Vagina (tissue), 2 donors: ENCODE results near the gene C6orf132. TPM values are rescaled to one million over a fixed set of nuclear protein-coding genes. Genes with fewer than 3 reads are reported as not detected.

ENCODE experiments used
- DNase-seq, 2 donors: peaks; one replicate each; pipeline ENCODE4 v3.0.0-alpha.2; 2017; ENCODE audit errors: extremely low spot score in 2 of 2
- H3K27ac ChIP-seq: fragments of 200-600 bp; sonication (generic); one replicate; pipeline ENCODE4 v1.5.1; 2019
- H3K27me3 ChIP-seq: fragments of 200-600 bp; sonication (generic); one replicate; pipeline ENCODE4 v1.5.1; 2019
- H3K36me3 ChIP-seq, 2 donors: fragments of 200-600 bp; sonication (generic); one replicate each; pipeline ENCODE4 v1.5.1; 2017 to 2019
- H3K4me1 ChIP-seq: fragments of 200-600 bp; sonication (generic); one replicate; pipeline ENCODE4 v1.5.1; 2019
- H3K4me3 ChIP-seq, 2 donors: fragments of 200-600 bp; sonication (generic); 1 replicate in 1 of 2; 2 replicates in 1 of 2; pipeline ENCODE4 v1.5.1; 2016 to 2019
- H3K9me3 ChIP-seq: fragments of 200-600 bp; sonication (generic); one replicate; pipeline ENCODE4 v1.5.1; 2019
- POLR2A ChIP-seq, 2 donors: fragments of 450-650 bp; IDR thresholded peaks; one replicate each; pipeline ENCODE4 v1.6.1; 2017; ENCODE audit warnings: antibody characterized with exemption in 2 of 2, mild to moderate bottlenecking in 2 of 2, moderate library complexity in 2 of 2
- POLR2AphosphoS5 ChIP-seq, 2 donors: sonication (generic); formaldehyde crosslinking; IDR thresholded peaks; one replicate each; pipeline ENCODE4 v1.9.0; 2017; ENCODE audit warnings: antibody characterized with exemption in 2 of 2, mild to moderate bottlenecking in 2 of 2, low read depth in 1 of 2; ENCODE audit not compliant: insufficient read depth in 1 of 2
- intact Hi-C: fragments of 100-400 bp; cut with DNase I; formaldehyde crosslinking; loops from one replicate; pipeline ENCODE4 v1.15.1; 2023
- total RNA-seq: library from RNA; depleted of rRNA; stranded (reverse); fragments of >200 nt; gene quantifications from one replicate; pipeline ENCODE4 v1.2.3, GENCODE V29; 2016
- TF ChIP-seq, protein P1 (sequence below), 3 experiments: fragments of 450-650 bp in 2 of 3; fragments of 200-600 bp in 1 of 3; sonication (generic) in 1 of 3; IDR thresholded peaks; one replicate each; pipeline ENCODE4 v1.5.1; 2017 to 2019; ENCODE audit warnings: antibody characterized with exemption in 3 of 3, mild to moderate bottlenecking in 2 of 3, moderate library complexity in 2 of 3

C6orf132 gene
- total RNA-seq, 1 donor from 2014 or later: 78.6 TPM

GRCh38 chr6:42138630-42139619 is 3.5 kb downstream of the C6orf132 start:
- no peak overlapping the region for H3K27ac ChIP-seq
- H3K4me1 ChIP-seq: peaks cover 41% of the 10 kb centered on the region
- intact Hi-C loops: no loop called here
- DNase-seq: no peak
- TF ChIP-seq POLR2AphosphoS5 (IDR thresholded peaks at IDR 0.05; ENCODE audit: insufficient read depth in 1 of 2, low read depth in 1 of 2) (no peak), POLR2A (IDR thresholded peaks at IDR 0.05) (no peak)
- TF ChIP-seq, protein P1, sequence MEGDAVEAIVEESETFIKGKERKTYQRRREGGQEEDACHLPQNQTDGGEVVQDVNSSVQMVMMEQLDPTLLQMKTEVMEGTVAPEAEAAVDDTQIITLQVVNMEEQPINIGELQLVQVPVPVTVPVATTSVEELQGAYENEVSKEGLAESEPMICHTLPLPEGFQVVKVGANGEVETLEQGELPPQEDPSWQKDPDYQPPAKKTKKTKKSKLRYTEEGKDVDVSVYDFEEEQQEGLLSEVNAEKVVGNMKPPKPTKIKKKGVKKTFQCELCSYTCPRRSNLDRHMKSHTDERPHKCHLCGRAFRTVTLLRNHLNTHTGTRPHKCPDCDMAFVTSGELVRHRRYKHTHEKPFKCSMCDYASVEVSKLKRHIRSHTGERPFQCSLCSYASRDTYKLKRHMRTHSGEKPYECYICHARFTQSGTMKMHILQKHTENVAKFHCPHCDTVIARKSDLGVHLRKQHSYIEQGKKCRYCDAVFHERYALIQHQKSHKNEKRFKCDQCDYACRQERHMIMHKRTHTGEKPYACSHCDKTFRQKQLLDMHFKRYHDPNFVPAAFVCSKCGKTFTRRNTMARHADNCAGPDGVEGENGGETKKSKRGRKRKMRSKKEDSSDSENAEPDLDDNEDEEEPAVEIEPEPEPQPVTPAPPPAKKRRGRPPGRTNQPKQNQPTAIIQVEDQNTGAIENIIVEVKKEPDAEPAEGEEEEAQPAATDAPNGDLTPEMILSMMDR (IDR thresholded peaks at IDR 0.05): no peak
- H3K36me3 ChIP-seq: no peaks in the 10 kb centered on the region
- no peaks in the 10 kb centered on the region for H3K27me3 ChIP-seq
- no peaks in the 10 kb centered on the region for H3K9me3 ChIP-seq
- H3K4me3 ChIP-seq: peak overlapping the region in 1 of 2 donors; percentile 54

DNA sequence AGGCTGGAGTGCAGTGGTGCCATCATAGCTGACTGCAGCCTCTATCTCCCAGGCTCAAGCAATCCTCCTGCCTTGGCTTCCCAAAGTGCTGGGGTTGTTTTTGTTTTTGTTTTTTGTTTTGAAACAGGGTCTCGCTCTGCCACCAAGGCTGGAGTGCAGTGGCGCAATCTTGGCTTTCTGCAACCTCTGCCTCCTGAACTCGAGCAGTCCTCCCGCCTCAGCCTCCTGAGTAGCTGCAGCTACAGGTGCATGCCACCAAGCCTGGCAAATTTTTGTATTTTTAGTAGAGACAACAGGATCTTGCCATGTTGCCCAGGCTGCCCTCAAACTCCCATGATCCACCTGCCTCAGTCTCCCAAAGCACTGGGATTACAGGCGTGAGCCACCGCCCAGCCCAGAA is 4.2 kb downstream of the C6orf132 start:
- no peak overlapping the region for H3K4me3 ChIP-seq
- H3K36me3 ChIP-seq: no peaks in the 10 kb centered on the region
- no peaks in the 10 kb centered on the region for H3K9me3 ChIP-seq
- peaks cover 41% of the 10 kb centered on the region for H3K4me1 ChIP-seq
- no peak for DNase-seq
- no peak overlapping the region for H3K27ac ChIP-seq
- no peaks in the 10 kb centered on the region for H3K27me3 ChIP-seq
- TF ChIP-seq, protein P1 (IDR thresholded peaks at IDR 0.05): no peak
- no peak for TF ChIP-seq POLR2AphosphoS5 (IDR thresholded peaks at IDR 0.05; ENCODE audit: insufficient read depth in 1 of 2, low read depth in 1 of 2)
- no peak for TF ChIP-seq POLR2A (IDR thresholded peaks at IDR 0.05)
- intact Hi-C loops: no loop called here

DNA sequence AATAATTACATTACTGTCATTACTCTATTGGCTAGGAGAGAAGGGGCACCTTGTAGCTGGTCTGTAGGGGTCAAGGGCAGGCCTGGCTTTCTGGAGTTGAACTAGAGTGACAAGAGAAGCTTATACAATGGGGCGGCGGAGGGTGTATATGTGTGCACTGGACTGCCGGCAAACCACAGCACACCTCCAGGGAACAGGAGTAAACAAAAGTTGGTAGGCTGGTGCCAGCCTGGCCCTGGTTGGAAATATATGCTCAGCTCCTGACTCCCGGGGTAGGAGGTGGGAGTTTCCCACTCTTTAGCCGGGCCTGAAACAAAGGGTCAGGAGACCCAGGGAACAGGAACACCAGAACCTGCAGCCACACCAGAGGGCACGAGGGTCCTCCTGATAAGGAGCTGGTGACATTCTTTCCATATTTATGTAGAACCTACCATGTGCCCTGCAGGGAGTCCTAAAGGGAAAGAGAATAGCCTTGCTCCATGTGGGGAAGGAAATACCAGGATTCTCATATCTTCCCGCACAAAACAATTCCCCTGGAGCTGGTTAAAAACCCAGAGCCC is 5.1 kb downstream of the C6orf132 start:
- intact Hi-C loops: no loop called here
- DNase-seq: no peak
- no peaks in the 10 kb centered on the region for H3K9me3 ChIP-seq
- no peak overlapping the region for H3K4me3 ChIP-seq
- H3K36me3 ChIP-seq: no peaks in the 10 kb centered on the region
- TF ChIP-seq POLR2AphosphoS5 (IDR thresholded peaks at IDR 0.05; ENCODE audit: insufficient read depth in 1 of 2, low read depth in 1 of 2): no peak
- TF ChIP-seq, protein P1 (IDR thresholded peaks at IDR 0.05): no peak
- TF ChIP-seq POLR2A (IDR thresholded peaks at IDR 0.05): no peak
- peaks cover 35% of the 10 kb centered on the region for H3K4me1 ChIP-seq
- no peaks in the 10 kb centered on the region for H3K27me3 ChIP-seq
- no peak overlapping the region for H3K27ac ChIP-seq

DNA sequence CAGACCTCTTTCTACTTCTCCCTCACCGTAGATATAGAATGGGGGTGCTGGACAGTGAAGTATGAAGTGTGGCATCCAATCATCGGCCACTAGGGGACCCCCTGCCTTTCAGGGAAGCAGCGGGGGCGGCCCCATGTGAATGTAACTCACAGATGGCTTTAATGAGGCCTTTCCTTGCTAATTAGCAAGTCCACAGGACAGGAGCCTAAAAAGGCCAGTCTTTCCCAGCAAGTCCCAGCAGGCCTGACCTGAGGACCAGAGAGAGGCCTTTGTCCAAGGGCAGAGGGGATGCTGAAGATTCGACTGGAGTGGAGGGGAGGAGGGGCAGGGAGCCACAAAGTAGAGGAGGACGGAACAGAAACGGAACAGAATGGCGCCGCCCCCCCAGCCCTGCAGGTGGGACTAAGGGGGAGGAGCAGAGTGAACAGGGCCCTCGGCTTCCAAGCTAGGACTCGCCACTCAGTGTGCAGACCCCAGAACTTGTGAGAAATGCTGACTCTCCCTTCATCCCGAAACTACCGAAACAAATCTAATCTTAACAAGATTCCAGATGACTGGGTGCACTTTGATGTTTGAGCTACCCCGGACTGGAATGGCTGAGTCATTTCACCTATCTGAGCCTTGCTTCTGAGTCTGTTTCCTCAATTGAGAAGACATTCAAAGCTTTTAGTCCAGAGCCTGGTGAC is 5.8 kb downstream of the C6orf132 start:
- no peaks in the 10 kb centered on the region for H3K27me3 ChIP-seq
- H3K27ac ChIP-seq: no peak overlapping the region
- peaks cover 33% of the 10 kb centered on the region for H3K4me1 ChIP-seq
- intact Hi-C loops: no loop called here
- H3K9me3 ChIP-seq: no peaks in the 10 kb centered on the region
- DNase-seq: no peak
- TF ChIP-seq POLR2AphosphoS5 (IDR thresholded peaks at IDR 0.05; ENCODE audit: insufficient read depth in 1 of 2, low read depth in 1 of 2) (no peak), POLR2A (IDR thresholded peaks at IDR 0.05) (no peak)
- TF ChIP-seq, protein P1 (IDR thresholded peaks at IDR 0.05): no peak
- no peak overlapping the region for H3K4me3 ChIP-seq
- H3K36me3 ChIP-seq: no peaks in the 10 kb centered on the region
